ENCODE data around the gene ROBO3.

GRCh38 chr11:124893781-124894401 lies 28.7 kb downstream of the ROBO3 start:
- TF ChIP-seq TAF7 (optimal IDR thresholded peaks at IDR 0.05; ENCODE audit: borderline replicate concordance, low read depth, low read length) (no peak), POLR2A (IDR thresholded peaks at IDR 0.05; ENCODE audit: control extremely low read depth in 1 of 2, low read depth in 2 of 2, low read length in 2 of 2) (no peak), KDM1A (IDR thresholded peaks at IDR 0.05; ENCODE audit: borderline replicate concordance, low read length) (no peak), JUND (IDR thresholded peaks at IDR 0.05; ENCODE audit: low read length) (no peak), CTCF (IDR thresholded peaks at IDR 0.05; ENCODE audit: control extremely low read depth in 1 of 3, insufficient read depth in 1 of 3, low read depth in 1 of 3, low read length in 3 of 3) (no peak), MAX (IDR thresholded peaks at IDR 0.05) (no peak), EP300 (IDR thresholded peaks at IDR 0.05; ENCODE audit: borderline replicate concordance in 1 of 2, low read depth in 2 of 2, low read length in 2 of 2) (no peak), EZH2 (IDR thresholded peaks at IDR 0.05; ENCODE audit: low read depth, low read length, severe bottlenecking) (no peak), GABPA (IDR thresholded peaks at IDR 0.05; ENCODE audit: borderline replicate concordance, insufficient read depth, low read length) (no peak), ATF3 (IDR thresholded peaks at IDR 0.05; ENCODE audit: insufficient read depth, low read depth, low read length) (no peak), POLR2AphosphoS5 (IDR thresholded peaks at IDR 0.05; ENCODE audit: low read depth, low read length) (no peak), PHF8 (conservative IDR thresholded peaks at IDR 0.05; ENCODE audit: low read depth, low read length) (no peak), TEAD4 (IDR thresholded peaks at IDR 0.05; ENCODE audit: low read depth, low read length) (no peak)

Data from H1 (cell line).